Sigmoid colon (tissue), 4 donors: ENCODE results near the gene MEIS1.

Experiments used
- EP300 ChIP-seq, 4 donors: sonication (generic); formaldehyde crosslinking; IDR thresholded peaks; one replicate each; pipeline ENCODE4 v1.6.1; 2017; ENCODE audit warnings: antibody characterized with exemption in 4 of 4
- POLR2A ChIP-seq, 2 donors: fragments of 450-650 bp; IDR thresholded peaks; one replicate each; pipeline ENCODE4 v1.6.1; 2016; ENCODE audit warnings: antibody characterized with exemption in 2 of 2, mild to moderate bottlenecking in 2 of 2, moderate library complexity in 2 of 2
- POLR2AphosphoS5 ChIP-seq, 4 donors: sonication (generic); formaldehyde crosslinking; IDR thresholded peaks; one replicate each; pipeline ENCODE4 v1.6.1; 2017; ENCODE audit warnings: antibody characterized with exemption in 4 of 4
- TF ChIP-seq, protein P1 (sequence below), 4 experiments: fragments of 450-650 bp in 3 of 4; fragments of 200-600 bp in 1 of 4; IDR thresholded peaks; one replicate each; pipeline ENCODE4 v1.5.1; 2016 to 2019; ENCODE audit warnings: antibody characterized with exemption in 4 of 4, mild to moderate bottlenecking in 3 of 4, moderate library complexity in 2 of 4

DNA sequence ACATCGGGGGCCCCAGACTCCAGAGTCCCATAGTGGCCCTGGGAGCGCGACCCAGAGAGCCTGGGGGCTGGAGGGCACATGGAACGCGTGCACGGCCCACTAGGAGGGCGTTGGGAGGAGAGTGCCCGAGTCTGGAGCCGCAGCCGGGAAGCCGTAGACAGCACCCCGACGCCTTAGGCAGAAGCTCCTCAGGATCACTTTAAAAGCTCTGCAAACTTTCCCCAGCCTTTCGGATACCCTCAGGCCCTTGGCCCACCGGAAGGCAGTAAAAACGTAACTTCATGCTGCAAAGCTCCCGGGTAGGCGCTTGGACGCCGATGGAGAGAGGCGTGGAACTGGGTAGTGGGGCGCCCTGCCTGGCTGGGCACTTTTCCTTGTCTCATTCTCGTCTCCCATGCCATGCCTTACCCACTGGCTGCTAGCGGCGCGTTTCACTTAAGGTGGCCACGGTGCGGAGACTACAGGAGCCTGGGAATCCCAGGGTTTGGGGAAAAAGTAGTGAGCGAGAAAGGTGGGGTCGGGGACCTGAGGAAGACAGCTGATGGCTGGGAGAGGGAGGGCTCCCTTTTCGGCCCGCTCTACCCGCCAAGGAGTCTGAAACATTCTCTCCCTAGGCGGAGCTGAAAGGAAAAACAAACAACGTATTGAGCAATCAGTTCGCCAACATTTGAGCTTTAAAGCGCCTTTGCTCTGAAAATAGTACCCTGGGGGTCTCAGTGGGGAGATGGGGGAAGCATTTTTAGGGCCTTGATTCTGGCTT lies 141.8 kb downstream of the MEIS1 start:
- no peak for TF ChIP-seq EP300 (IDR thresholded peaks at IDR 0.05)
- TF ChIP-seq, protein P1, sequence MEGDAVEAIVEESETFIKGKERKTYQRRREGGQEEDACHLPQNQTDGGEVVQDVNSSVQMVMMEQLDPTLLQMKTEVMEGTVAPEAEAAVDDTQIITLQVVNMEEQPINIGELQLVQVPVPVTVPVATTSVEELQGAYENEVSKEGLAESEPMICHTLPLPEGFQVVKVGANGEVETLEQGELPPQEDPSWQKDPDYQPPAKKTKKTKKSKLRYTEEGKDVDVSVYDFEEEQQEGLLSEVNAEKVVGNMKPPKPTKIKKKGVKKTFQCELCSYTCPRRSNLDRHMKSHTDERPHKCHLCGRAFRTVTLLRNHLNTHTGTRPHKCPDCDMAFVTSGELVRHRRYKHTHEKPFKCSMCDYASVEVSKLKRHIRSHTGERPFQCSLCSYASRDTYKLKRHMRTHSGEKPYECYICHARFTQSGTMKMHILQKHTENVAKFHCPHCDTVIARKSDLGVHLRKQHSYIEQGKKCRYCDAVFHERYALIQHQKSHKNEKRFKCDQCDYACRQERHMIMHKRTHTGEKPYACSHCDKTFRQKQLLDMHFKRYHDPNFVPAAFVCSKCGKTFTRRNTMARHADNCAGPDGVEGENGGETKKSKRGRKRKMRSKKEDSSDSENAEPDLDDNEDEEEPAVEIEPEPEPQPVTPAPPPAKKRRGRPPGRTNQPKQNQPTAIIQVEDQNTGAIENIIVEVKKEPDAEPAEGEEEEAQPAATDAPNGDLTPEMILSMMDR (IDR thresholded peaks at IDR 0.05), result no peak
- TF ChIP-seq POLR2A (IDR thresholded peaks at IDR 0.05), result peak in 1 of 2 donors; percentile 9
- TF ChIP-seq POLR2AphosphoS5 (IDR thresholded peaks at IDR 0.05), result peak in 3 of 4 donors; percentile 15 to 61 (median 39)
